Measurements from ENCODE around the gene RRP12.

RRP12 gene

DNA sequence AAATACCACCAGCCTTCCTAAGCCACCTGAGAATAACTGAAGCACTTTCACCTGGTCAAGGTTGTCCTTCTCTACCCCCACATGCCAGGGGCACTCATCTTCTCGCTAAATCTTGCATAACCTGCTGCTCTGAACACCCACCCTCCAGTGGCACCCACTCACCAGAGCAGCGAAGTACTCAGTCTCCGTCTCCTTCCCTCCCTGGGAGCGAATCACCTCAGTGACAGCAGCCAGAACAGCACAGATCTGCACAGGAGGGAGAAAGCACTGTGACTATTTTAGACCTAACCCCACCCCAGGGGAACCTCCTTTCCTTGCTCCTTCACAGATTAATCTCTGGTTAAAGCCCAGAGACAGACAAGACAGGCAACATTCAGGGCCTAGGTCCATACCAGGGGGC, 5.1 kb downstream of the RRP12 start:
- Histone ChIP-seq H3K36me3 (ENCODE audit: insufficient read depth, low read length) (peaks cover 34% of the 10 kb centered on the region), H3K4me3 (ENCODE audit: low read length) (no peak overlapping the region), H3K27me3 (ENCODE audit: insufficient read depth, low read length) (no peaks in the 10 kb centered on the region), H3K4me1 (ENCODE audit: insufficient read depth, low read length) (peaks cover 8% of the 10 kb centered on the region), H2AFZ (ENCODE audit: low read depth, low read length) (no peak overlapping the region), H3K9me3 (ENCODE audit: low read length) (no peaks in the 10 kb centered on the region)

DNA sequence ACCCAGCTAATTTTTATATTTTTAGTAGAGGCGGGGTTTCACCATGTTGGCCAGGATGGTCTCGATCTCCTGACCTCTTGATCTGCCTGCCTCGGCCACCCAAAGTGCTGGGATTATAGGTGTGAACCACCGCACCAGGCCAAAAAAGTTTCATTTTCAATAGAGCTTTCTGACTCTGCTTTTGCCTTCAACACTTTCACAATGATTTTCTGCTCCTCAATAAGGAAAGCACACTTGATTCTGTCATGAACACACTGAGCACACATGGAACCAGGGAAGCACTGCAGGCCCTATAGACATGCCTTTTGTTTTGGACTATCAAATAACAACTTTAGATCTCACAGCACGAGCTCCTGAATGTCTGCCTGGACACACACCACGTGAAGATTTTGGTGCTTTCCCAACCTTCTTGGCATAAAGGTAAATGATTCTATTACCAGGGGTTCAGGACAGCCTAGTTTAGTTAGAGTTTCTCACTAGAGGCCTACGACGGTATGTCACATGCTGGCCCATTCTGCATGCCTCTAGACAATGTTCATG, 8.0 kb downstream of the RRP12 start:
- Histone ChIP-seq H3K4me3 (ENCODE audit: low read length) (no peak overlapping the region), H3K4me1 (ENCODE audit: insufficient read depth, low read length) (no peaks in the 10 kb centered on the region), H2AFZ (ENCODE audit: low read depth, low read length) (no peak overlapping the region), H3K36me3 (ENCODE audit: insufficient read depth, low read length) (peaks cover 56% of the 10 kb centered on the region), H3K27me3 (ENCODE audit: insufficient read depth, low read length) (no peaks in the 10 kb centered on the region), H3K9me3 (ENCODE audit: low read length) (no peaks in the 10 kb centered on the region)

DNA sequence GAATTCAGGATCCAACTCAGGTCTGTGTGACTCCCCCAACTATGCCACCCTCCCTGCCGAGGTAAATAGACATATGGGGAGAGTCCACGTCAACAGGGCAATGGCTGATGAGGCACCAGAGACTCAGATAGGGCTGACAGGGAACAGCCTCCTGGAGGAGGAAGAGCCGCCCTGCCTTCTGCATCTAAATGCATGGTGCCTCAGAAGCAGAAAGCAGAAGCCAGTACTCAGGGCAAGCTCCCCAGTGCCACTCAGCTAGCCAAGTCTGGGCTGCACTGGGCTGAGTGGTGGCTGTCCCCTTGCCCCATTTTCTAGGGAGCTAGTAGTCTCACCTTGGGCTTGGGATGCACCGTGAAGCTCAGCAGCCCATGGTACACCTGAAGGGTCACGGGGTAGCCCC, 11.0 kb downstream of the RRP12 start:
- H3K4me1 ChIP-seq (ENCODE audit: insufficient read depth, low read length) = no peaks in the 10 kb centered on the region
- H2AFZ ChIP-seq (ENCODE audit: low read depth, low read length) = no peak overlapping the region
- H3K9me3 ChIP-seq (ENCODE audit: low read length) = no peaks in the 10 kb centered on the region
- H3K4me3 ChIP-seq (ENCODE audit: low read length) = no peak overlapping the region
- no peaks in the 10 kb centered on the region for H3K27me3 ChIP-seq (ENCODE audit: insufficient read depth, low read length)
- H3K36me3 ChIP-seq (ENCODE audit: insufficient read depth, low read length) = peaks cover 56% of the 10 kb centered on the region

DNA sequence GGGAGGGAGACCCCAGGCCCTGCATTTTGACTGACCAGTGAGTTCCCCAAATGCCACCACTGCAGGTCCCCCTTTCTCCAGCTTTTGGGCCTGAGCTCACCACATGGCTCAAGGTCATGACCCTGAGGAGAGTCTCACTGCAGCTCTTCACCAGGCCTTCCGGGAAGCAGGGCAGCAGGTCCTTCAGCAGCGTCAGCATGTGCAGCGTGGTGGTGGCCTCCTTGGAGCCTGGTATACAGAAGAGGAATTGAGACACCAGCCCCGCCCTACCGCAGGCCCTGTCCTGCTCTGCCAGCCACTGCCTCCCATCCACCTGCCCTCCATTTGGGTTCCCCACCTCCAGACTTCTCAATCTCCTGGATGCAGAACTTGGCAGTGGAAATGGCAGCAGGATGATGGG, 13.0 kb downstream of the RRP12 start:
- peaks cover 50% of the 10 kb centered on the region for H3K36me3 ChIP-seq (ENCODE audit: insufficient read depth, low read length)
- H3K9me3 ChIP-seq (ENCODE audit: low read length) = no peaks in the 10 kb centered on the region
- no peaks in the 10 kb centered on the region for H3K4me1 ChIP-seq (ENCODE audit: insufficient read depth, low read length)
- no peak overlapping the region for H2AFZ ChIP-seq (ENCODE audit: low read depth, low read length)
- no peaks in the 10 kb centered on the region for H3K27me3 ChIP-seq (ENCODE audit: insufficient read depth, low read length)
- no peak overlapping the region for H3K4me3 ChIP-seq (ENCODE audit: low read length)

DNA sequence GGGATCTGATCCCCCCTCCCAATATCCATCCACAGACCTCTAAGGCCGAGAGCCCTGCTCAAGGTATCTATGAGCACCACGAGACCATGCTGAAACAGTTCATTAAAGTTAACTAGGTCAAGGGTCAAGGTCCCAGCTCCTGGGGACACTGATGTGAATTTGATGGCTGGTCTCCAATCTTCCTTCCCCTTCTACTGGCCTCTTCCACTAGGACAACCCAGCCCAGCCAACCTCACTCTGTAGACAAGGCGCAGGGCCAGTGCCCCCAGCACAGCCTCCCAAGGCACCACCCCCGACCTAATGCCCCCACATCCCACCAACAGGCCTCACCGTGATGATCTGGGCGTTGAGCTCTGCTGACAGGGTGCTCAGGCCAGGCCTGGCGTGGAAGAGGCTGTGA, 15.6 kb downstream of the RRP12 start:
- H3K4me3 ChIP-seq (ENCODE audit: low read length) = no peak overlapping the region
- no peaks in the 10 kb centered on the region for H3K27me3 ChIP-seq (ENCODE audit: insufficient read depth, low read length)
- no peaks in the 10 kb centered on the region for H3K4me1 ChIP-seq (ENCODE audit: insufficient read depth, low read length)
- no peak overlapping the region for H2AFZ ChIP-seq (ENCODE audit: low read depth, low read length)
- H3K36me3 ChIP-seq (ENCODE audit: insufficient read depth, low read length) = peaks cover 47% of the 10 kb centered on the region
- H3K9me3 ChIP-seq (ENCODE audit: low read length) = no peaks in the 10 kb centered on the region

DNA sequence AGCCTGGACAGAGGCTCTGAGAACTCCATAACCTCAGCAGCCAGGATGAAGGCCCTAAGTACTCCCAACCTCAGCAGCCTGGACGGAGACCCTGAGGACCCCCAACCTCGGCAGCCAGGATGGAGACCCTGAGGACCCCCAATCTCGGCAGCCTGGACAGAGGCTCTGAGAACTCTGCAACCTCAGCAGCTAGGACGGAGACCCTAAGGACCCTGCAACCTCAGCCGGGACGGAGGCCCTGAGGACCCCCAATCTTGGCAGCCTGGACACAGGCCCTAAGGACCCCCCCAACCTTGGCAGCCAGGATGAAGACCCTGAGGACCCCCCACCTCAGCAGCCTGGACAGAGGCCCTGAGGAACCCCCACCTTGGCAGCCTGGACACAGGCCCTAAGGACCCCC, 16.5 kb downstream of the RRP12 start:
- H3K4me1 ChIP-seq (ENCODE audit: insufficient read depth, low read length) = no peaks in the 10 kb centered on the region
- H2AFZ ChIP-seq (ENCODE audit: low read depth, low read length) = no peak overlapping the region
- H3K4me3 ChIP-seq (ENCODE audit: low read length) = no peak overlapping the region
- no peaks in the 10 kb centered on the region for H3K27me3 ChIP-seq (ENCODE audit: insufficient read depth, low read length)
- H3K9me3 ChIP-seq (ENCODE audit: low read length) = no peaks in the 10 kb centered on the region
- peaks cover 44% of the 10 kb centered on the region for H3K36me3 ChIP-seq (ENCODE audit: insufficient read depth, low read length)

DNA sequence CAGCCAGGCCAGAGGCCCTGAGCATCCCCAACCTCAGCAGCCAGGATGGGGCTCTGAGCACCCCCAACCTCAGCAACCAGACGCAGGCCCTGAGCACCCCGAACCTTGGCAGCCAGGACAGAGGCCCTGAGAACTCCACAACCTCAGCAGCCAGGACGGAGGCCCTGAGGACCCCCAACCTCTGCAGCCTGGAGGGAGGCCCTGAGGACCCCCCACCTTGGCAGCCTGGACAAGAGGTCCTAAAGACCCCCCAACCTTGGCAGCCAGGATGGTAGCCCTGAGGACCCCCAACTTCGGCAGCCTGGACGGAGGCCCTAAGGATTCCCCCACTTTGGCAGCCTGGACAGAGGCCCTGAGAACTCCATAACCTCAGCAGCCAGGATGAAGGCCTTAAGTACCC, 17.0 kb downstream of the RRP12 start:
- Histone ChIP-seq H3K27me3 (ENCODE audit: insufficient read depth, low read length) (no peaks in the 10 kb centered on the region), H3K9me3 (ENCODE audit: low read length) (no peaks in the 10 kb centered on the region), H3K4me1 (ENCODE audit: insufficient read depth, low read length) (no peaks in the 10 kb centered on the region), H3K4me3 (ENCODE audit: low read length) (no peak overlapping the region), H2AFZ (ENCODE audit: low read depth, low read length) (no peak overlapping the region), H3K36me3 (ENCODE audit: insufficient read depth, low read length) (peaks cover 45% of the 10 kb centered on the region)

DNA sequence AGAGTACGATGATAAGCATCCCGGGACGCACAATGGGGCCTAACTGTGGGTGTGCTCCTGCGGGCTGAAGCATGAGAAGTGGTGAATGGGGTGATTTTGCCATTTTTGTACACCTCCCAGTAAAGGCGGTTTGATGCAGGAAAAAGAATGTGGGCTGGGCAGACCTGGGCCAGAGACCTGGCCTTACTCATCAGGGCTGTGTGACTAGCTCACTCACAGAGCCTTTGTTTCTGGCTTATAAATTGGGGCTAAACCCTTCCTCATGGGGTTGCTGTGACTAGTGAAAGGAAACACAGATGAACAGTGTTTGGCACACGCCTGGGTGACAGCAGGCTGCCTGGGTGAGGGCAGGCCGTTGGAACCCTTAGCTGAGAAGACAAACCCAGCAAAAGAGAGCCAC, 18.0 kb downstream of the RRP12 start:
- Histone ChIP-seq H3K4me3 (ENCODE audit: low read length) (no peak overlapping the region), H3K27me3 (ENCODE audit: insufficient read depth, low read length) (no peaks in the 10 kb centered on the region), H2AFZ (ENCODE audit: low read depth, low read length) (no peak overlapping the region), H3K9me3 (ENCODE audit: low read length) (no peaks in the 10 kb centered on the region), H3K36me3 (ENCODE audit: insufficient read depth, low read length) (peaks cover 44% of the 10 kb centered on the region), H3K4me1 (ENCODE audit: insufficient read depth, low read length) (no peaks in the 10 kb centered on the region)

DNA sequence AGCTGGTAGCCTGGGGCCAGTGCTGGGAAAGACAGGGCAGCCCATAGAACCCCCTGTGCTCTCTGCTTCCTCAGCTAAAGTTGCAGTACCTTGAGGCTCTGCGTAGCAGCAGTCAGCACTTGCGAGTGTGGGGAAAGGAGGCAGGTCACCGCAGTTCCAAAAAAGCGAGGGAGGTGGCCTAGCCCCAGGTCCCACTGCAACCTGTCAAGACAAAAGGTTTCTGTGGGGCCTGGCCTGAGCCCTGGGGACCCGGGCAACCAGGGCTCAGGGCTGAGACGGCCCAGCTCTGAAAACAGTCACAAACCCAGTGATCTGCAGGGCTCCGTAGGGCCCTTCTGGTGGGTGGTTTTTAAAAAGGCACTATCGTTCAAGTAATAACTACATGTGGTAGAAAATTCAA, 19.5 kb downstream of the RRP12 start:
- no peak overlapping the region for H3K4me3 ChIP-seq (ENCODE audit: low read length)
- H3K9me3 ChIP-seq (ENCODE audit: low read length) = no peaks in the 10 kb centered on the region
- no peaks in the 10 kb centered on the region for H3K27me3 ChIP-seq (ENCODE audit: insufficient read depth, low read length)
- H2AFZ ChIP-seq (ENCODE audit: low read depth, low read length) = no peak overlapping the region
- H3K4me1 ChIP-seq (ENCODE audit: insufficient read depth, low read length) = no peaks in the 10 kb centered on the region
- H3K36me3 ChIP-seq (ENCODE audit: insufficient read depth, low read length) = peaks cover 40% of the 10 kb centered on the region

DNA sequence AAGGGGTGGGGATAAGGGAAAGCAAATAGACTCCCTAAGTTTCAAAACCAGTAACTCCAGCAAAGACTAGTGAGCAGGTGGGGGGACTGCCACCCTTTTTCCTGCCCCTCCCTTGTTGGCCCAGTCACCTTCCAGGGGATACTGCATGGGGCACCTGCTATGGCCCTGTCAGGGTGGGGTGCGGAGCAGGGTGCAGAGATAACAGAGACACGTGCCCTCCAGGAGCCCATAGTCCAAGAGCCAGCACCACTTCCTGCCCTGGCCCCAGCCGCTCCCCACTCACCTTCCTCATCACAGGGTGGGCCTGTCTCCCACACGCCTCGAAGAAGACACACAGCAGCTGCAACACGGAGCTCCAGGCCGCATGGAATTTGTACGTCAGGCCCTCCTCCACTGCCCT, 20.6 kb downstream of the RRP12 start:
- no peak overlapping the region for H3K4me3 ChIP-seq (ENCODE audit: low read length)
- H3K36me3 ChIP-seq (ENCODE audit: insufficient read depth, low read length) = peaks cover 44% of the 10 kb centered on the region

DNA sequence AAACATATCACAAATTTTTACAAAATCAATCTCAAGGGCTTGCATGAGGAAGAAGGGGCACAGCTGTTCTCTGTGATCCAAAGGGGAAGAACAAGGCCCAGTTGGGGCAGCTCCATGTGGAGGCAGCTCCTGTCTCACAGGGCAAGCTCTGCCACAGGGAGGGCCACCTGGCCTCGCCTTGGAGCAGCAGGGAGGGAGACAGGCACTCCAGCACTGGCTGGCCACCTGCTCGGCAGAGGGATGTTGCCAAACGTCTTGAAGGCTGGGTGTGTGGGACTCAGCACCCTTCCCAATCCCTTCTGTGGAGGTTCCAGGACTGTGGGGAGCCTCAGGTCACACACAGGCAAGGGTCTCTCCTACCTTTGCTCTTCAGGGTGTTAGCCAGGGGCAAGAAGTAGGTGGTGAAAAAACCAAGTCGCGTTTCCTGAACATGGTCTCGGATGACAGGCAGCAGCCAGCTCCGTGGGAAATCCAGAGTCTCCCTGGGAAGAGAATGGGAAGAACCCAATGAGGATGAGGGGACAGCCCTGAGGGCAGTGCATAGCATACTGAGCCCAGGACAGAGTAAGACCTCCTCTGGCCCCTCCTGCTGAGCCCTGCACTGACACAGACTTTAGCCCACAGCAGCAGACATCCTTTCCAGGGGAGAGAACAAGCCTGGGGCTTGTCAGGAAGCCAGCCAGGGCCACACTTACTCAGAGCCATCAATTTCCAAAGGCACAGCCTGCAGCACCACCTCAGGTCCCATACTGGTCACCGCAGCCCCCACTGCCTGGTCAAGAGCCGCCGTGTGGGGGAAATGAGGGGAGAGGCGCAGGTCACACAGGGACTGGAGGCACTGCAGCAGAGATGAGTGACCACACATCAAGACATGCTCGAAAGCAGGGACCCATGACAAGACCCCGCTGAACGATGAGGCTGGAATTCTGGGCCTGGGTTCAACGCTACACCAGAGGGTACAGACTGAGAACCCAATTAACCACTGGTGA, 21.9 kb downstream of the RRP12 start:
- Histone ChIP-seq H3K9me3 (ENCODE audit: low read length) (no peaks in the 10 kb centered on the region), H3K36me3 (ENCODE audit: insufficient read depth, low read length) (peaks cover 43% of the 10 kb centered on the region), H2AFZ (ENCODE audit: low read depth, low read length) (no peak overlapping the region), H3K27me3 (ENCODE audit: insufficient read depth, low read length) (no peaks in the 10 kb centered on the region), H3K4me3 (ENCODE audit: low read length) (no peak overlapping the region), H3K4me1 (ENCODE audit: insufficient read depth, low read length) (no peaks in the 10 kb centered on the region)

More for the DNA sequence above, 20.6 kb downstream of the RRP12 start:
- Histone ChIP-seq H3K27me3 (ENCODE audit: insufficient read depth, low read length) (no peaks in the 10 kb centered on the region), H2AFZ (ENCODE audit: low read depth, low read length) (no peak overlapping the region), H3K9me3 (ENCODE audit: low read length) (no peaks in the 10 kb centered on the region), H3K4me1 (ENCODE audit: insufficient read depth, low read length) (no peaks in the 10 kb centered on the region)

DNA sequence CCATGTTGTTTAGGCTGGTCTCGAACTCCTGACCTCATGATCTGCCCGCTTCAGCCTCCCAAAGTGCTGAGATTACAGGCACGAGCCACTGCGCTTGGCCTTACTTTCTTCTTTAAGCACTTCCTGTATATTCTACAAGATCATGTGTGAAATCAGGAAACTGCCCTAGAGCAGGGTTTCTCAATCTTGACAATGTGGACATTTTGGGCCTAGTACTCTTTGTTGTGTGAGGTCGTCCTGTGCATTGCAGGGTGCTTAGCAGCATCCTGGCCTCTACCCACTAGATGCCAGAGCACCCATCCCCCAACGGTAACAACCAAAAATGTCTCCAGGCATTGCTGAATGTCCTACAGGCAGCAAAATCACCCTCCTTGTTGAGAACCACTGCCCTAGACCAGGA, 24.7 kb downstream of the RRP12 start:
- Histone ChIP-seq H3K4me3 (ENCODE audit: low read length) (no peak overlapping the region), H2AFZ (ENCODE audit: low read depth, low read length) (no peak overlapping the region), H3K9me3 (ENCODE audit: low read length) (no peaks in the 10 kb centered on the region), H3K36me3 (ENCODE audit: insufficient read depth, low read length) (peaks cover 62% of the 10 kb centered on the region), H3K4me1 (ENCODE audit: insufficient read depth, low read length) (no peaks in the 10 kb centered on the region), H3K27me3 (ENCODE audit: insufficient read depth, low read length) (no peaks in the 10 kb centered on the region)

DNA sequence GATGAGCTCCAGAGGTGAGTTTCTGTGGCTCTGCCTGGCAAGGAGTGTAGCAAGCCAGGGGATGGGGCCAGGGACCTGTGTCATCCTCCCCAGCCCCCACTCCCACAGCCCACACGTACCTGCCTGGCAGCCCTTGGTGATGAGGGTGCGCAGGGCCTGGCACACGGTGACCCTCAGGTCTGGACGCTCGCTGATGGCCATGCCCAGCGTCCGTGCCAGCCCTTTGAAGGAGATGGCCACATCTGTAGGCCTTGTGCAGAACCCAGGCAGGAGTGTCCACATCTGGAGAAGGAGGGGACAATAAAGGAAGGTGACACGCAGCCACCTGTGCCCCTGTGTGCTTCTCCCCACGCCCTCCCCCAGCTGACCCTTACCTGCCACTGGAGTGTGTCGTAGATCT, 27.7 kb downstream of the RRP12 start:
- no peak overlapping the region for H2AFZ ChIP-seq (ENCODE audit: low read depth, low read length)
- no peaks in the 10 kb centered on the region for H3K27me3 ChIP-seq (ENCODE audit: insufficient read depth, low read length)
- H3K4me3 ChIP-seq (ENCODE audit: low read length) = no peak overlapping the region
- H3K36me3 ChIP-seq (ENCODE audit: insufficient read depth, low read length) = peaks cover 63% of the 10 kb centered on the region
- no peaks in the 10 kb centered on the region for H3K4me1 ChIP-seq (ENCODE audit: insufficient read depth, low read length)
- no peaks in the 10 kb centered on the region for H3K9me3 ChIP-seq (ENCODE audit: low read length)
